Measurements from ENCODE around the gene ZEB2. TPM values are rescaled to one million over a fixed set of nuclear protein-coding genes. Genes with fewer than 3 reads are reported as not detected.

Gene ZEB2
- total and polyA plus RNA-seq, 2 of the 8 experiments (the other 6 are each of a cell fraction or from before 2014, with no cell fraction given): 0.38 TPM; not detected in 1

DNA sequence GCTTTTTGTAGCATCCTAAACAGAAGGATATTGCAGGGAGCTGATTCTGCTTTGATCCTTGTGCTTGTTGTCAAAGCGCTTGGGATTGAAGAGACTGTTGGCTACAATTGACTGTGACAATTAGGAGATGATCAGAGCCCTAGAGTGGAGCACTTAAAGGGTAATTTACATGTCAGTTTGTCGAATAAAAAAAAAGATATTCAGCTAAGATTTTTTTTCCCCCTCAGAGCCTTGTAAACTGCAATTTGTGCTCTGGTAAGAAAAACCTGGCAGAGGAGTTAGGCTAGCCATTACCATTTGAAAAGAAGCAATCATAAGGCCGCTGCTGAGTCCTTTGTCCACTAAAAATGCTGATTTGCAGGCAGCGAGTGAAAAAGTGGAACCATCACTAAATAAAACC is 47.8 kb upstream of the ZEB2 start:
- Histone ChIP-seq H3K4me2 (ENCODE audit: insufficient read depth in 1 of 2, low read depth in 2 of 2, low read length in 2 of 2) (peak overlapping the region; percentile 55 to 73), H3K14ac (ENCODE audit: insufficient read length) (no peak overlapping the region), H4K5ac (ENCODE audit: insufficient read length, low read depth, low read length) (no peak overlapping the region), H3K79me2 (ENCODE audit: control insufficient read depth in 1 of 2, insufficient read depth in 2 of 2, low read length in 2 of 2) (no peaks in the 10 kb centered on the region), H4K20me1 (replicated peaks in 1 of 2; ENCODE audit: control insufficient read depth in 1 of 2, insufficient read depth in 2 of 2, low read length in 2 of 2) (no peaks in the 10 kb centered on the region), H3K56ac (replicated peaks; ENCODE audit: insufficient read length, low read depth, low read length) (no peak overlapping the region), H3K23me2 (ENCODE audit: low read depth, low read length) (no peaks in the 10 kb centered on the region), H2AK5ac (ENCODE audit: low read depth, low read length) (no peak overlapping the region), H4K91ac (replicated peaks; ENCODE audit: insufficient read length, low read length) (no peak overlapping the region), H3K27me3 (replicated peaks in 1 of 4; ENCODE audit: control insufficient read depth in 3 of 4, extremely low read depth in 1 of 4, insufficient read depth in 3 of 4, low read length in 3 of 4) (no peaks in the 10 kb centered on the region; a peak in 1 of 7 replicates), H2BK120ac (replicated peaks; ENCODE audit: low read depth, low read length) (no peak overlapping the region), H3K79me1 (ENCODE audit: low read depth, low read length) (no peaks in the 10 kb centered on the region), H3K4me1 (replicated peaks in 1 of 4; ENCODE audit: control insufficient read depth in 3 of 4, insufficient read depth in 4 of 4, low read length in 3 of 4) (peaks cover 0 to 13% (median 4%) of the 10 kb centered on the region in 4 experiments; a peak in 3 of 7 replicates), H3K27ac (ENCODE audit: low read depth, low read length) (no peak overlapping the region), H3K9me3 (ENCODE audit: insufficient read depth in 2 of 2, low read depth in 1 of 2, low read length in 1 of 2) (no peaks in the 10 kb centered on the region), H4K8ac (ENCODE audit: extremely low read depth, insufficient read depth, low read length) (no peak overlapping the region), H2BK12ac (ENCODE audit: low read depth, low read length) (no peak overlapping the region), H2BK5ac (ENCODE audit: low read depth, low read length) (no peak overlapping the region), H2BK20ac (ENCODE audit: low read length) (no peak overlapping the region), H3K23ac (ENCODE audit: insufficient read length) (no peak overlapping the region), H2AFZ (ENCODE audit: low read length) (no peak overlapping the region), H3K36me3 (ENCODE audit: control insufficient read depth in 2 of 4, insufficient read depth in 4 of 4, low read length in 3 of 4) (no peaks in the 10 kb centered on the region), H3K18ac (ENCODE audit: extremely low read depth, low read length) (no peak overlapping the region), H3K9ac (replicated peaks in 1 of 4; ENCODE audit: extremely low read depth in 1 of 4, low read depth in 3 of 4, low read length in 3 of 4) (no peak overlapping the region), H2BK15ac (ENCODE audit: low read length) (no peak overlapping the region), H3K4me3 (ENCODE audit: extremely low read depth in 1 of 4, insufficient read depth in 2 of 4, low read depth in 3 of 4, low read length in 4 of 4) (peak overlapping the region in 1 of 4 experiments; percentile 33; a peak in 1 of 8 replicates), H3K4ac (replicated peaks; ENCODE audit: insufficient read length, low read depth, low read length) (no peak overlapping the region)
- FAIRE-seq (peak; percentile 74), DNase-seq (ENCODE audit: low read depth in 1 of 2, low spot score in 2 of 2) (peak in 1 of 2 experiments; percentile 29)
- ChIA-PET CTCF (ENCODE audit: partially characterized antibody) (interaction anchor here (0.6 kb wide), 1 partner anchor 298 kb away, joined by 3 read pairs; no protein-coding TSS in a partner anchor), POLR2A (ENCODE audit: partially characterized antibody) (interaction anchor here (1.0 kb wide), 1 partner anchor 11 kb away, joined by 5 read pairs; no protein-coding TSS in a partner anchor)
- 3% methylated on average over 4 of the region's 4 CpGs; no CpG with 5 or more reads in 1 of the 2 experiments for WGBS, 2 experiments (ENCODE audit: extremely low coverage in 1 of 2, insufficient coverage in 1 of 2, insufficient read length in 1 of 2, insufficient replicate concordance in 2 of 2, low coverage in 1 of 2, low lambda C conversion rate in 2 of 2, missing lambda C conversion rate in 1 of 2)
- TF ChIP-seq TBP (IDR thresholded peaks at IDR 0.05; ENCODE audit: low read depth, low read length) (no peak), CHD1 (IDR thresholded peaks at IDR 0.05; ENCODE audit: low read depth, low read length) (no peak), NANOG (IDR thresholded peaks at IDR 0.05; ENCODE audit: insufficient read depth, low read depth, low read length, poor library complexity, severe bottlenecking) (peak; percentile 92), BACH1 (IDR thresholded peaks at IDR 0.05; ENCODE audit: low read length) (no peak), RAD21 (IDR thresholded peaks at IDR 0.05 in 1 of 2, conservative IDR thresholded peaks at IDR 0.05 in 1 of 2; ENCODE audit: low read depth in 2 of 2, low read length in 2 of 2) (no peak; a peak in 1 of 4 replicates), KDM4A (IDR thresholded peaks at IDR 0.05; ENCODE audit: low read depth, low read length, severe bottlenecking) (no peak), ASH2L (IDR thresholded peaks at IDR 0.05; ENCODE audit: low read length) (peak; percentile 56), POU5F1 (IDR thresholded peaks at IDR 0.05; ENCODE audit: low read depth, low read length) (peak; percentile 91), MAFK (IDR thresholded peaks at IDR 0.05; ENCODE audit: low read depth, low read length) (peak; percentile 62; the same call in 1 of the 2 replicates), RXRA (IDR thresholded peaks at IDR 0.05; ENCODE audit: insufficient read depth, low read depth, low read length) (no peak), TAF7 (optimal IDR thresholded peaks at IDR 0.05; ENCODE audit: borderline replicate concordance, low read depth, low read length) (no peak), YY1 (IDR thresholded peaks at IDR 0.05; ENCODE audit: low read depth, low read length) (no peak), SP2 (IDR thresholded peaks at IDR 0.05; ENCODE audit: low read length) (no peak), SUZ12 (IDR thresholded peaks at IDR 0.05; ENCODE audit: low read length) (no peak), JUND (IDR thresholded peaks at IDR 0.05; ENCODE audit: low read length) (no peak)
